ENCODE measurements around the gene NEU1.
"Not testable (repeated sequence)": the region's sequence is repeated elsewhere in the genome, so short reads cannot be mapped to it uniquely, and the experiment has no call there.

The NEU1 gene

DNA sequence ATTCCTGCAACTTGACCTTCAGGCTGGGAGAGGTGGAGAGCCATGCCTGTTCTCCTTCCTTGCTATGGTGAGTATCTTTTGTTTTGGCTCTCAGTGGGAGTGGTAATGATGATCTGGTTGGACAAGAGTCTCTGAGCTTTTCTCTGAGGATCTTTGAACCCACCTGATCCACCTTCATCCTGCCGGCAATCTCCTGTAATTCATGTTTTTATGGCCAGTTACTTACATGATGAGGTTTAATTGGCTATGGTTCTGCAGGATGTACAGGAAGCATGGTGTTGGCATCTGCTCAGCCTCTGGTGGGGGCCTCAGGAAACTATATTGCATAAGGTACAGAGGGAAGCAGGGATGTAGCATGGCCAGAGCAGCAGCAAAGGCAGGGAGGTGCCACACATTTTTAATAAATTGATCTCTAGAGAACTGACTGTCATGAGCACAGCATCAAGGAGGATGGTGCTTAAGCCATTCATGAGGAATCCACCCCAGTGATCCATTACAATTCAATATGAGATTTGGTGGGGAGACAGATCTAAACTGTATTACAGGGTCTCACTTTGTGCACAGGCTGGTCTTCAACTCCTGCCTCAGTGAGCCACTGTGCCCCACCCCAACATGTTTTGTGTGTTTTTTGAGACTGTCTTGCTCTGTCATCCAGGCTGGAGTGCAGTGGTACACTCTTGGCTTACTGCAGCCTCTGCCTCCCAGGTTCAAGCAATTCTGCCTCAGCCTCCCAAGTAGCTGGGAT lies 25.1 kb downstream of the NEU1 start:
- DNase-seq, result no peak

DNA sequence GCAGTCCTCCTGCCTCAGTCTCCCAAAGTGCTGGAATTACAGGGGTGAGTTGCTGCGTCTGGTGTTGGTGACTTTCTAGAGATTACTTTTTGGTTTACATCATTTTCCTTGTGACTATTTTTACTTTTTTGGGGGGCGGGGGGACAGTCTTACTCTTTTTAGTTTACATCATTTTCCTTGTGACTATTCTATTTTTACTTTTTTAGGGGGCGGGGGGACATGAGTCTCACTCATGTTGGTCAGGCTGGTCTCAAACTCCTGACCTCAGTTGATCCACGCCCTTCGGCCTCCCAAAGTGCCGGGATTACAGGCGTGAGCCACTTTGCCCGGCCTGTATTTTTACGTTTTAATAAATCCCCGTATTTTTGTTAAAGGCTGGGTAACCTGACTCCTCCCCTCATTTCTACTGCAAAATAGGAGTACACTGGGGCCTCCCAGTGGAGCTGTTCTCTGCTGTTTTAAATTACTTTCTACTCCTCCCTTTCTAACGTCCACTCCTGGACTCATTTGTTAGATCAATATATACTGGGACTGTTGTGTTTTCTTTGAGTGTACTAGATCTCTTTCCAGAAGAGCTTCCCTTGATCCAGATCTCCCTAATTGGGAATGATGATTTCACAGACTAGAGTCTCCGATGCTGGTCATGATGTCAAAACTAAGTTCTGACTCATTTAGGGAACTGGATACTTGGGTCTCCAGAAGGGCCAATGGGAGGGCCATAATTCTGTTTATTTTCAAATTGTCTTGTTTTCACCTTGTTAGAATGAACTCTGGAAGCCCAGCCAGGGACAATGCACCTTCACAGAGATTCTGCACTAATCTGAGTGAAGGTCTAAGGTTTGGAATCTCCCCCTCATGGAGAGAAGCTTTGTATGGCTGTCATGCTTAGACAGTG lies 25.9 kb downstream of the NEU1 start:
- no peak for DNase-seq

DNA sequence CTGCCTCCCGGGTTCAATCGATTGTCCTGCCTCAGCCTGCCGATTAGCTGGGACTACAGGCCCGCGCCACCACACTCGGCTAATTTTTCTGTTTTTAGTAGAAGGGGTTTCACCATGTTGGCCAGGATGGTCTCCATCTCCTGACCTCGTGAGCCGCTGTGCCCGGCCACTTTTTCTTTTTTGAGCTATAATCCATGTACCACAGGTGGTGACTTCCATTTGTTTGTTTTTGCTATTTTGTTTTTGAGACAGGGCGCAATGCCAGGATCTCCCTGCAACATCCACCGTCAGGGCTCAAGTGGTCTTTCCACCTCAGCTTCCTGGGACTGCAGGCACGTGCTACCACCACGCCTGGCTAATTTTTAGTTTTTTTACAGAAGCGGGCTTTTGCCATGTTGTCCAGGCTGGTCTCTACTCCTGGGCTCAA lies 26.6 kb downstream of the NEU1 start:
- no peak for DNase-seq

DNA sequence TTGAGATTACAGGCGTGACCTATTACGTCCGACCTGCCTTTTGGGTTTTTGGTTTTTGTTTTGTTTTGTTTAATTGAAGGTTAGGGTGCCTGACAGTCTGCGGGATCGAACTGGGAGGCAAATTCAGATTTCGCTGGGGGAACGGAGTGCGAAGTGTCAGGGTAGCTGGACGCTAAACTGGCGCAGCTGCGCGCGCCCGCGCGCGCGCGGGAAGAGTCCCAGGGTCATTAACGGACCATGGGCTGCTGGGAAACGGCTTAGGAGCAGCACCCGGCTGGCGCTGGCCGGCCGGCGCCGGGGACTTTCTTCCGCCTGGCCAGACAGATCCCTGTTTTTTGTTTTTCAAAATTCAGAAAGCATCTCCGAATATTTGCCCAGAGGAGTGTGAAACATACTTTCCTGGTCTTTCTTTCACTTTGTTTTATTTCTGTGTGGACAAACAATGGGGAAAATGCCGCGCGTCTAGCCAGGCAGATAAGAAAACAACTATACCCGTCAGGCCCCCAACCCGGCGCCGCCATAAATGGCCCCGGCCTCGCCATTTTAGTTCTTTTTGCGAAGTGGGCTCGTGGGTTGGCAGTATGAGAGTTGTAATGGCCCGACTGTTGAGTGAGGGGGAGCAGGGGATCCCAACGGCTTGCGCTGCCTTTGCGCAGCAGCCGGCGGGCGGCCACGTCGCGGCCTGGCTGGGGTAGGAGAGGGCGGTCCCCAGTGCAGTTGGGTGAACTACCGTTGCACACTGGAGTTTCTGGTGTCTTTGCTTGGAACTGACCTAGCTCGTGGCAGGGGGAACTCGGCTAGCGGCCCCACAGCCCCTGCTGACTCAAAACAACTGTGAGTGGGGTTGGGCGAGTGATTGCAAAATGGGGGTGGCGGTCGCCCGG lies 28.0 kb downstream of the NEU1 start:
- peak; percentile 71 to 76 for DNase-seq

DNA sequence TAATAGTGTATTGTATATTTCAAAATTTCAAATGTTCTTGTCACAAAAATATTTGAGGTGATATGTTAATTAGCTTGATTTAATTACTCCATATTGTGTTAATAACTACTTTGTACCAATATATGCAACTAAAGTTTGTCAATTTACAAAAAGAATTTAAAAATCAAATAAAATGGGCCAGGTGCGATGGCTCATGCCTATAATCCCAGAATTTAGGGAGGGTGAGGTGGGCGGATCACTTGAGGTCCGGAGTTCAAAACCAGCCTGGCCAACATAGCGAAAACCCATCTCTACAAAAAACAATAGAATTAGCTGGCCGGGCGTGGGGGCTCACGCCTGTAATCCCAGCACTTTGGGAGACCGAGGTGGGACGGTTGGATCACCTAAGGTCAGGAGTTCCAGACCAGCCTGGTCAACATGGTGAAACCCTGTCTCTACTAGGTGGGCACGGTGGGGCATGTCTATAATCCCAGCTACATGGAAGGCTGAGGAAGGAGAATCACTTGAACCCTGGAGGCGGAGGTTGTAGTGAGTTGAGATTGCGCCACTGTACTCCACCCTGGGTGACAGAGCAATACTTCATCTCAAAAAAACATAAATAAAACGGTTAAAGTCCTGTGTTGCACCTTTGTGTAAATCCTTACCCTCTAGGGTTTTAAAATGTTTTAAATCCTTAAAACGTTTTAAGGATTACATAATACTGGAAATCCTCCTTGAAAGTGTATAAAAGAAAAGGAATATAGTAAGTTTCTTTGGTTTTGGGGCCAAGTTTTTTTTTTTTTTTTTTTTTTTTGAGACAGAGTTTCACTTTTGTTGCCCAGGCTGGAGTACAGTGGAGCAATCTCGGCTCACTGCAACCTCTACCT lies 31.0 kb downstream of the NEU1 start:
- DNase-seq, result no peak

DNA sequence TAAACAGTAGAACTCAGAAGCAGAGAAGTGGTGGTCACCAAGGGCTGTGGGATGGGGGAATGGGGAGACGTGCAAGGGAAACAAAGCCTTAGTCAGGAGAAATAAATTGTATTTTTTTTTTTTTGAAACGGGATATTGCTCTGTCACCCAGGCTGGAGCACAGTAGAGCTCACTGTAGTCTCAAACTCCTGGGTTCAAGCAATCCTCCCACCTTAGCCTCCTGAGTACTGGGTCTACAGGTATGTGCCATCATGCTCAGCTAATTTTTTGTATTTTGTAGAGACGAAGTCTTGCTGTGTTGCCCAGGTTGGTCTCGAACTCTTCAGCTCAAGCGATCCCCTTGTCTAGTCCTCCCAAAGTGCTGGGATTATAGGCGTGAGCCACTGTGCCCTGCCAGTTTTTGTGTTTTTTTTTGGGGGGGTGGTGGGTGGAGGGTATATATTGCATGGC lies 31.7 kb downstream of the NEU1 start:
- DNase-seq, result no peak

DNA sequence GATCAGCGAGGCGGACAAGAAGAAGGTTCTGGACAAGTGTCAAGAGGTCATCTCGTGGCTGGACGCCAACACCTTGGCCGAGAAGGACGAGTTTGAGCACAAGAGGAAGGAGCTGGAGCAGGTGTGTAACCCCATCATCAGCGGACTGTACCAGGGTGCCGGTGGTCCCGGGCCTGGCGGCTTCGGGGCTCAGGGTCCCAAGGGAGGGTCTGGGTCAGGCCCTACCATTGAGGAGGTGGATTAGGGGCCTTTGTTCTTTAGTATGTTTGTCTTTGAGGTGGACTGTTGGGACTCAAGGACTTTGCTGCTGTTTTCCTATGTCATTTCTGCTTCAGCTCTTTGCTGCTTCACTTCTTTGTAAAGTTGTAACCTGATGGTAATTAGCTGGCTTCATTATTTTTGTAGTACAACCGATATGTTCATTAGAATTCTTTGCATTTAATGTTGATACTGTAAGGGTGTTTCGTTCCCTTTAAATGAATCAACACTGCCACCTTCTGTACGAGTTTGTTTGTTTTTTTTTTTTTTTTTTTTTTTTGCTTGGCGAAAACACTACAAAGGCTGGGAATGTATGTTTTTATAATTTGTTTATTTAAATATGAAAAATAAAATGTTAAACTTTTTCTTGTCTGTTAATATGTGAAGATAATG lies 32.9 kb downstream of the NEU1 start:
- no peak for DNase-seq

DNA sequence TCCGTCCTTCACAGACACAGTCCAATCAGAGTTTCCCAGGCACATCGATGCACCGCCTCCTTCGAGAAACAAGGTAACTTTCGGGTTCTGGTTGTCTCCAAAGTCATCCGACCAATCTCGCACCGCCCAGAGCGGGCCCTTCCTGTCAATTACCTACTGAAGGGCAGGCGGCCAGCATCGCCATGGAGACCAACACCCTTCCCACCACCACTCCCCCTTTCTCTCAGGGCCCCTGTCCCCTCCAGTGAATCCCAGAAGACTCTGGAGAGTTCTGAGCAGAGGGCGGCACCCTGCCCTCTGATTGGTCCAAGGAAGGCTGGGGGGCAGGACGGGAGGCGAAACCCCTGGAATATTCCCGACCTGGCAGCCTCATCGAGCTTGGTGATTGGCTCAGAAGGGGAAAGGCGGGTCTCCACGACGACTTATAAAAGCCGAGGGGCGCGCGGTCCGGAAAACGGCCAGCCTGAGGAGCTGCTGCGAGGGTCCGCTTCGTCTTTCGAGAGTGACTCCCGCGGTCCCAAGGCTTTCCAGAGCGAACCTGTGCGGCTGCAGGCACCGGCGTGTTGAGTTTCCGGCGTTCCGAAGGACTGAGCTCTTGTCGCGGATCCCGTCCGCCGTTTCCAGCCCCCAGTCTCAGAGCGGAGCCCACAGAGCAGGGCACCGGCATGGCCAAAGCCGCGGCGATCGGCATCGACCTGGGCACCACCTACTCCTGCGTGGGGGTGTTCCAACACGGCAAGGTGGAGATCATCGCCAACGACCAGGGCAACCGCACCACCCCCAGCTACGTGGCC lies 35.1 kb downstream of the NEU1 start, which contains the start of gene HSPA1B:
HSPA1B (plus strand) TSS at position 453 of the 794 bp plus-strand sequence; CDS start at position 666, 213 bp downstream.
- DNase-seq, result peak; percentile 84 to 90

DNA sequence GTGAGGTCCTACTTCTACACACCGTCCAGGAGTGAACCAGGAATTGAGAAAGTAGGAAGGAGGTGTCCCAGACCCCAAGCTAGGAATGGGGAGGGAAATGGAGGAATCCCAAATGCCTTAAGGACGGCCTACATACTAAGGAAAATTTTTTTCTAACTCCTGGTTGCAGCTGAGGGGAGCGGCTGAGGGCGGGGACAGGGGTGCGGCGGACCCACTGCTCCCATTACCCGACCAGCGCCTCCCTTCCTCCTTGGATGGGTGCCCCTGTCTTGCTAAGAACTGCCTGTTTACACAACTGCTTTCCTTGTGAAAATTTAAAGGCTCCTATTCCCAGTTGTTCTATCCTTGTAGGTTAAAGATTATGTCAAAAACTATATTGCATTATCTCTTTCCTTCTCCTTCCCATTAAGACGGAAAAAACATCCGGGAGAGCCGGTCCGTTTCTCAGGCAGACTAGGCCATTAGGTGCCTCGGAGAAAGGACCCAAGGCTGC lies 35.8 kb downstream of the NEU1 start:
- DNase-seq, result no peak

DNA sequence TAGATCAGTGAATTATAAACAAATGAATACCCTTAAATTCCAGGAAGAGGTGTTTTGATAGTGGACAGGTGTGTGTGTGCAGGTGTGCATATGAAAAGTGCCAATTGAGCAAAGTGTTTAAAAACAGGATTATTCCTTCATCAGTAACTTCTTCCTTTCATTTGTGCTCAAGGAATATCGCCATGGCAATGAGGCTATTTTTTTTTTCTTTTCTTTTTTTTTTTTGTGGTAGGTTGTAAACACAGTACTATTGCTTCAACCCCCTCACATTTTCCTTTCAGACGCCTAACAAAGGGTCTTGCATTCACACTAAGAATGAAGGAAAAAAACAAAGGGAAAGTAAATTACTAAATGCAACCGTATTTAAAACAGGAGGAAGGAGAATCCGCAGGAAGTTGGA lies 37.1 kb downstream of the NEU1 start:
- no peak for DNase-seq

DNA sequence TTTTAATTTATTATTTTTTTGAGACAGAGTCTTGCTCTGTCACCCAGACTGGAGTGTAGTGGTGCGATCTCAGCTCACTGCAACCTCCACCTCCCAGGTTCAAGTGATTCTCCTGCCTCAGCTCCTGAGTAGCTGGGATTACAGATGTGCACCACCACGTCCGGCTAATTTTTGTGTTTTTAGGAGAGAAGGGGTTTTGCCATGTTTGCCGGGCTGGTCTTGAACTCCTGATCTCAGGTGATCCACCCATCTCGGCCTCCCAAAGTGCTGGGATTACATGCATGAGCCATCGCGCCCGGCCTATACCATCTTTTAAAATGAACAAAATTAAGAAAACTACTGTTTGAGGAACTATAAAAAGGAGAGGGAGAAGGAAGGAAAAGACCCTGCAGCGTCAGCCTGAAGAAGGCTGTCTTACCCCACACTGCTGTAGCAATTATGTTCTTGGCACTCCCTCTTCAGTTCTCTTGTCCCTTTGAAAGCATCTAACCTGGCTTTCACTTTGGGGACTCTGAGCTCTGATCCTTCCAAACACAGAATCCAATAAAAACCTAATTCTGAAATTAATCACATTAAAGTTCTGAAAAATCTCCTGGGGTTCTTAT lies 38.9 kb downstream of the NEU1 start:
- DNase-seq, result not testable (repeated sequence)

DNA sequence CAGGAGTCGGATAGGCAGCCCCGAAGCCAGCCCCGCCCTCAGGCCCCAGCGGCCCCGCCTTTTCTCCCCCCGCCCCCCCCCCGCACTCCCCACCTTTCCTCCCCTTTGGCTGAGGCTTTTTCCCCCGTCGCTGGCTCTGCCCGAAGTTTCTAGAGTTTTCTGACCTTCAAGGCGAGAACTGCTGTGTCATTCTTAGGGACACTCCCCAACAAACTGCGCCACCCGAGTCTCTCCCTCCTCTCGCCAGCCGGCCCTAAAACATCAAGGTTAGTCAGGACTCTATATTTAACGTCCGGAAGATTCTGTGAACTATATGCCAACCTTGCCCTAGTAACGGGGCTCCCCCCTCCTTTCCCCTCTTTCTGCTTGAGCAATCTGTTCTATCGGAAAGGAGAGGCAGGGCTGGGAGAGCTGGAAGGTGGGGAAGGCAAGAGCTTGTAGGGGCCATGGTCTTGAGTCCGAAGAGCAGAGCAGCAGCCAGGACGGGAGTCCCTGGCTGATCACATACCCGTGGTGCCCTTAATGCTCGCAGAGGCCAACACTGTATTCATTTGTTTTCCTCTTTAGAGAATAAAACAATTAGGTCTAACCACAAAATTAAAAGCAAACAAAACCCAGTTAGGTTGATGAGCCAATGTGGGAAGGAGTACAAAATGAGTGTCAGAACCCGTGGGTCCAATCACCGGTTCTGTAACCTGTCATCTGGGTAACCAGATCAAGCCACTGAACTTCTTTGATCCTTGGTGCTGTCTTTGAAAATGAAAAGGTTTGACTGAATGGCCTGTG lies 40.4 kb downstream of the NEU1 start:
- peak; percentile 61 to 62 for DNase-seq

DNA sequence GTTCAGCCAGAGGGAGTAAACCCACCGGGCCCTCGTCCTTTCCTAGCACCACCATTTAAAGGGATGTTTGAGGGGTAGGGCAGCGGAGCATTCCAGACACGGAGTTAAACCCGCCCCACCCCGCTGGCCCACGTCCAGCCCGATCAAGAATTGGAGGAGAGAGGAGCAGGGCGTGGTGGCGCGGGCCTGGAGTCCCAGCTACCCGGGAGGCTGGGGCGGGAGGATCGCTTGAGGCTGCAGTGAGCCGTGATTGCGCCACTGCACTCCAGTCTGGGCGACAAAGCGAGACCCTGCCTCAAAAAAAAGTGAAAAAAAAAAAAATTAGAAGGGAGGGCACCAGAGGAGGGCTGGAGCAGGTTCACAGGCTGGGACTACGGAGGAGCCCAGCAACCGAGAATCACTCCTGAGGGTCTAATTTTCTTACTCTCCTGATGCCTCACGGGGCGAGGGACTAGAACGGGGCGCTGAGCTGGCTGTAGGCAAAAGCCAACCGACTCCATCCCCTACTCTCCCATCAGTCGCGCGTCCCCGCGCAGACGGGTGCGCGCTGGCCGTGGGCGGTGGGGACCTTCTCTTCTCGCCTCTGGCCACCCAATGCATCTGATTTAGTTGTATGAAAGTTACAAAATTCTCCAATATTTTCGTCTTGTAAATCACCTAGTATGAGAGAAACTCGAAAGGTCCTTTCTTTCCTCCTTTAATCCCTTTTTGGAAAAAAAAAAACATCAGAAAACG lies 41.2 kb downstream of the NEU1 start:
- peak; percentile 52 to 72 for DNase-seq

DNA sequence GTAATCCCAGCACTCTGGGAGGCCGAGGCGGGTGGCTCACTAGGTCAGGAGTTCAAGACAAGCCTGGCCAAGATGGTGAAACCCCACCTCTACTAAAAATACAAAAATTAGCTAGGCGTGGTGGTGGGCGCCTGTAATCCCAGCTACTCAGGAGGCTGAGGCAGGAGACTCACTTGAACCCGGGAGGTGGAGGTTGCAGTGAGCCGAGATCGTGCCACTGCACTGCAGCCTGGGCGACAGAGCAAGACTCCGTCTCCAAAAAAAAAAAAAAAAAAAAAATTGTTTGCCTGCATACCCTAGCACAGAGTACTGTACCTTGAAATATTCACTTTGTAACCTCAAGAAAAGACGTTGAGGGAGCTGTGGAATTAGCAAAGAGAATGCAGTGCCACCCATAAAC lies 42.2 kb downstream of the NEU1 start:
- DNase-seq, result not testable (repeated sequence)

DNA sequence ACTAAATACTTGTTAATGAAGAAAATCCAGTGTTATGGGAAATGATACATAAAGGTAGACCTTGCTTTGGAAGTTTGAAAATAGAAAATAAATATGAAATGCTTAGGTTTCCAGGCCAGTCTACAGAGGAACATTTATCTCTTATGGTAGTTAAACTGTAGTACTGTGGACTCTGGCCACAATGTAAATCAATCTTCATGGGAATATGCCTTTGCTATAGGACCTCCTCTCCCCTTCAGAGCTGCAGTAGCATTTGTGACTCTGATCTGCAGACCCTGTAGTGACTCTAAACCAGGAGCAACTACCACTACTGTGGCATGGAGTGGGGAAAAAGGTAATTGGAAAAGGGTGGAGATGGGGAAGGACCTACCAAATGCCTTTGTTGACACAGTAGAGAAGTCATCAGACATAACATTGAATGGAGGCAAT lies 42.7 kb downstream of the NEU1 start:
- DNase-seq, result no peak

DNA sequence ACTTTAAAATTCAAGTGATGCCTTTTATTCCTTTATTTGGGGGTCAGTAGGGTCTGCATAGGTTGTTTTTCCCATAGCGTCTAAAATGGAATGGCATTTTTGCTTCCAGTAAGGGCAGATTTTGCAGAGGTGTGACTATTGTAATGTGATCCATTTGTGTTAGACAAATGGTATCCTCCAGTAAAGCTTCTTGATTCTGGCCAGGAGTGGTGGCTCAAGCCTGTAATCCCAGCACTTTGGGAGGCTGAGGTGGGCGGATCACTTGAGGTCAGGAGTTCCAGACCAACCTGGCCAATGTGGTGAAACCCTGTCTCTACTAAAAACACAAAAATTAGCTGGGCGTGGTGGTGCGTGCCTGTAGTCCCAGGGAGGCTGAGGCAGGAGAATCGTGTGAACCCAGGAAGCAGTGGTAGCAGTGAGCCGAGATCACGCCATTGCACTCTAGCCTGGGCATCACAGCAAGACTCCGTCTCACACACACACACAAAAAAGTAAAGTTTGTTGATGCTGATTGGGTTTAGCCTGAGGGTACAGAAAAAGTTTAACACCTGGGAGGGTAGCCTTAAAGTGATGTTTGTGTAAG lies 44.6 kb downstream of the NEU1 start:
- not testable (repeated sequence) for DNase-seq

DNA sequence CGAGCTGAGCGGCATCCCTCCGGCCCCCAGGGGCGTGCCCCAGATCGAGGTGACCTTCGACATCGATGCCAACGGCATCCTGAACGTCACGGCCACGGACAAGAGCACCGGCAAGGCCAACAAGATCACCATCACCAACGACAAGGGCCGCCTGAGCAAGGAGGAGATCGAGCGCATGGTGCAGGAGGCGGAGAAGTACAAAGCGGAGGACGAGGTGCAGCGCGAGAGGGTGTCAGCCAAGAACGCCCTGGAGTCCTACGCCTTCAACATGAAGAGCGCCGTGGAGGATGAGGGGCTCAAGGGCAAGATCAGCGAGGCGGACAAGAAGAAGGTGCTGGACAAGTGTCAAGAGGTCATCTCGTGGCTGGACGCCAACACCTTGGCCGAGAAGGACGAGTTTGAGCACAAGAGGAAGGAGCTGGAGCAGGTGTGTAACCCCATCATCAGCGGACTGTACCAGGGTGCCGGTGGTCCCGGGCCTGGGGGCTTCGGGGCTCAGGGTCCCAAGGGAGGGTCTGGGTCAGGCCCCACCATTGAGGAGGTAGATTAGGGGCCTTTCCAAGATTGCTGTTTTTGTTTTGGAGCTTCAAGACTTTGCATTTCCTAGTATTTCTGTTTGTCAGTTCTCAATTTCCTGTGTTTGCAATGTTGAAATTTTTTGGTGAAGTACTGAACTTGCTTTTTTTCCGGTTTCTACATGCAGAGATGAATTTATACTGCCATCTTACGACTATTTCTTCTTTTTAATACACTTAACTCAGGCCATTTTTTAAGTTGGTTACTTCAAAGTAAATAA lies 45.3 kb downstream of the NEU1 start:
- not testable (repeated sequence) for DNase-seq

Measured in stimulated activated CD4-positive, alpha-beta T cell treated with anti-CD3 and anti-CD28 coated beads, Interleukin-4, amount 100 ng/mL, for 4 hours (primary cell).